Panc1 (cell line): ENCODE results near the gene LRMDA.

Source experiments
- POLR2AphosphoS5 ChIP-seq: IDR thresholded peaks from 2 replicates; pipeline ENCODE4 v1.6.1; 2012; ENCODE audit warnings: mild to moderate bottlenecking, low read depth, low read length, moderate library complexity
- REST ChIP-seq, 2 experiments: IDR thresholded peaks; 2 replicates each; pipeline ENCODE4 v1.6.1; 2011 to 2012; ENCODE audit warnings: low read depth in 2 of 2, control low read depth in 1 of 2, low read length in 1 of 2, mild to moderate bottlenecking in 1 of 2, moderate library complexity in 1 of 2; ENCODE audit not compliant: insufficient read depth in 1 of 2
- SIN3A ChIP-seq: IDR thresholded peaks from 2 replicates; pipeline ENCODE4 v1.6.1; 2012; ENCODE audit warnings: low read depth, mild to moderate bottlenecking, low read length, moderate library complexity, borderline replicate concordance; ENCODE audit not compliant: insufficient read depth
- TF ChIP-seq, protein P1 (sequence below): fragments of 450-650 bp; IDR thresholded peaks from 2 replicates; pipeline ENCODE4 v1.5.1; 2017; ENCODE audit warnings: mild to moderate bottlenecking

- TF ChIP-seq, protein P1, sequence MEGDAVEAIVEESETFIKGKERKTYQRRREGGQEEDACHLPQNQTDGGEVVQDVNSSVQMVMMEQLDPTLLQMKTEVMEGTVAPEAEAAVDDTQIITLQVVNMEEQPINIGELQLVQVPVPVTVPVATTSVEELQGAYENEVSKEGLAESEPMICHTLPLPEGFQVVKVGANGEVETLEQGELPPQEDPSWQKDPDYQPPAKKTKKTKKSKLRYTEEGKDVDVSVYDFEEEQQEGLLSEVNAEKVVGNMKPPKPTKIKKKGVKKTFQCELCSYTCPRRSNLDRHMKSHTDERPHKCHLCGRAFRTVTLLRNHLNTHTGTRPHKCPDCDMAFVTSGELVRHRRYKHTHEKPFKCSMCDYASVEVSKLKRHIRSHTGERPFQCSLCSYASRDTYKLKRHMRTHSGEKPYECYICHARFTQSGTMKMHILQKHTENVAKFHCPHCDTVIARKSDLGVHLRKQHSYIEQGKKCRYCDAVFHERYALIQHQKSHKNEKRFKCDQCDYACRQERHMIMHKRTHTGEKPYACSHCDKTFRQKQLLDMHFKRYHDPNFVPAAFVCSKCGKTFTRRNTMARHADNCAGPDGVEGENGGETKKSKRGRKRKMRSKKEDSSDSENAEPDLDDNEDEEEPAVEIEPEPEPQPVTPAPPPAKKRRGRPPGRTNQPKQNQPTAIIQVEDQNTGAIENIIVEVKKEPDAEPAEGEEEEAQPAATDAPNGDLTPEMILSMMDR, result no peak
- TF ChIP-seq POLR2AphosphoS5 (no peak), REST (IDR thresholded peaks at IDR 0.05; ENCODE audit: insufficient read depth in 1 of 2, low read depth in 2 of 2, low read length in 1 of 2) (no peak), SIN3A (no peak)
Observed at GRCh38 chr10:76440426-76440825, 1009.0 kb downstream of the LRMDA start.
